ENCODE results near the gene FAM217B.

The FAM217B gene

DNA sequence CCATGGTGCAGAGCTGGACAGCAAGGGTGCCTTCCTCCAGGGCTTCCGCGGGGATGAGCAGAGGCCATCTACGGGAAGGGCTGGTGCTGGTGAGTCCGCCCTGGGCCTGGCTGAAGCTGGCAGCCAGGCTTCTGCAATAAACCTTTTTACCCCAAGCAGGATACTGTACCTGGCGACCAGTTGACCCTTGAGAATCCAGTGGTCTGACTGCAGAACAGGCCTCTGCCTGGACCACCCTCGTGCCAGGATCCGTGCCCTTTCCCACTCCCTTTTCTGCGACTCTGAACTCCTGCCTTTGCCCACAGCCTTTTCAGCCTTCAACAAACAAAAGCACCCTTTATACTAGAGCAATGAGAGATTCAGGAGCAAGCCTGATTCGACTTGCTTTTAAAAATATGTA lies 36.9 kb downstream of the FAM217B start:
- DNase-seq = no peak

DNA sequence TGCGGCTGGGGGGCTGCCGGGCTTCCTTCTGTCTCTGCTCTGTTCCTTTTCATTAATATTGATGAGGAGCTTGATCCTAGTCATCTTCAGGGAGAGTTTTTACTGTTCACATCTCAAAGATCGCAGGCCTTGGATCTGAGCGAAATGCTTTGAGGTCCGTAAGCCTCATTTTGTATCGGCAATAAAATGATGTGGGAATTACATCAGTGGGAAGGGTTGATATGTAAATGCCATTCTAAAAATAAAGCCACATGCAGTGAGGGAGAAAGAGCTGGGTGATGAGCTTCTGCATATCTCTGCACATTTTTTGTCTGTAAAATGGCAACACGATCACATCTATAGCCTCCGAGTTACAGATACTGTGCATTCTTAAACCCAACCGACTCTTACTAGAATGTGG lies 42.9 kb downstream of the FAM217B start:
- no peak for DNase-seq

- no peak for DNase-seq
Observed at GRCh38 chr20:59984541-59984940, 44.4 kb downstream of the FAM217B start.

DNA sequence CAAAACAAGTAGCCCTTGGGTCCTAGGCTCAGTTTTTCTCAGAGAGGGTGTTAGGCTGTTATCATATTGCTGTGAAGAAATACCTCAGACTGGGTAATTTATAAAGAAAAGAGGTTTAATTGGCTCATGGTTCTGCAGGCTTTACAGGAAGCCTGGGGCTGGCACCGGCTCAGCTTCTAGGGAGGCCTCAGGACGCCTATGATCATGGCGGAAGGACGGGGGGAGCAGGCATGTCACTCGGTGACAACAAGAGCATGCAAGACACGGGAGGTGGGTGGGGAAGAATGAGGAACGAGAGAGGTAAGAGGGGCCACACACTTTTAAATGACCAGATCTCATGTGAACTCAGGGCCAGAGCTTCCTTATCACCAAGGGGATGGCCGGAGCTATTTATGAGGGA lies 45.0 kb downstream of the FAM217B start:
- DNase-seq = no peak

DNA sequence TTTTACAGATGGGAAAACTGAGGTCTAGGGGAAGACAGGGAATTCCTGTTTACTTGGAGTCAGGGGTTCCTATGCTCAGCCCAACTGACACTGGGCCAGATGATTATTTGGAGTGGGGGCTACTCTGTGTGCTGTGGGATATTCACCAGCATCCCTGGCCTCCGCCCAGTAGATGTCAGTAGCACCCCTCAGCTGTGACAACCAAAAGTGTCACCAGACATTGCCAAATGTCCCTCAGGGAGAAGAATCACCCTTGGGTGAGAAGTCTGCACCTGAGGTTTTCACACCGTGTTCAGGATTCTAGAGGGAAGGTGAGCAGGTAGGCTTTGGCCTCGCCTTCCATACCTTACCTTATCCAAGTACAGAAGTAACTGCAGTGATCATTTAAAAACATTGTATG lies 45.7 kb downstream of the FAM217B start:
- DNase-seq = no peak

DNA sequence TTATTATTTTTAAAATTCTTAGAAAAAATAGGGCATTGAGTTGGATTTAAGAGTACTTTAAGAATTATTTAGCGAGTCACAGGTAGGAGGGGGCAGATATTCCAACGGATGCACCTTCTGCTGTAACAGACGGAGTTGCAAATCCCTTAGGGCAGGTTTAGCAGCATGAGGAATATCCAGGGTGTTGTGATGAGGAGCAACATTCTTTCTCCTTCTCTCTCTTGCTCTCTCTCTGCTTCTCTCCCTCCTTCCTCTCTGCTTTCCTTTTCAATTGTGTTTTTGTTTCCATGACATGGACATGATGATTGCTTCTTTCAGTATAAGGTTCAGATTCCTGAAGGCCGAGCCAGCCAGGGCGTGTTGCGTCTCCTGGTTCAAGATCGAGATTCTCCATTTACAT lies 46.9 kb downstream of the FAM217B start:
- DNase-seq = no peak

GRCh38 chr20:59988141-59988540 lies 48.0 kb downstream of the FAM217B start:
- no peak for DNase-seq

DNA sequence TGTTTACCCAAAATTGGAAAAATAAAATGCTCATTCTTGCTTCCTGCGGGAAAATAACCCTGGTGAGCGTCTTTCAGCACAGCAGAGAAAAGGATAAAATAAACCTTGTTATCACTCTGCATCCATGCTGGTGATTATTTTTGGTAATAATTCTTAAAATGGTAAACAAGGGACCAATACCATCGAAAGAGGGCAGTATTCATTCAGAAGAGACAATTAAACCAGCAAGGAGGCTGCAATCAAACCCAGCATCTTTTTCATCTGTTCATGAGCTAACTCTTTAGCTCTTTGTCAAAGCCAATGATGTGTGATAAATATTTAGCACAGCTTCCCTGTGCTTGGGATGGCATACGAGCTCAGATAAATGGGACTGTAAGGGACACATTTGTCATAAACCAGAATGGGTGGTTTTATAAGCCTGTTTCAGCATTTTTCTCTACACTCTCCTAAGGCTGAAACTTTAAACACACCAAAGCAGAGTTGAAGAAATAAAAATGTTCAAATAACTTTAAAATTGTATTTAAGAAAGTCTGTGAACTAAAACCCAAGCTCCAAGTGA lies 52.4 kb downstream of the FAM217B start:
- no peak for DNase-seq

DNA sequence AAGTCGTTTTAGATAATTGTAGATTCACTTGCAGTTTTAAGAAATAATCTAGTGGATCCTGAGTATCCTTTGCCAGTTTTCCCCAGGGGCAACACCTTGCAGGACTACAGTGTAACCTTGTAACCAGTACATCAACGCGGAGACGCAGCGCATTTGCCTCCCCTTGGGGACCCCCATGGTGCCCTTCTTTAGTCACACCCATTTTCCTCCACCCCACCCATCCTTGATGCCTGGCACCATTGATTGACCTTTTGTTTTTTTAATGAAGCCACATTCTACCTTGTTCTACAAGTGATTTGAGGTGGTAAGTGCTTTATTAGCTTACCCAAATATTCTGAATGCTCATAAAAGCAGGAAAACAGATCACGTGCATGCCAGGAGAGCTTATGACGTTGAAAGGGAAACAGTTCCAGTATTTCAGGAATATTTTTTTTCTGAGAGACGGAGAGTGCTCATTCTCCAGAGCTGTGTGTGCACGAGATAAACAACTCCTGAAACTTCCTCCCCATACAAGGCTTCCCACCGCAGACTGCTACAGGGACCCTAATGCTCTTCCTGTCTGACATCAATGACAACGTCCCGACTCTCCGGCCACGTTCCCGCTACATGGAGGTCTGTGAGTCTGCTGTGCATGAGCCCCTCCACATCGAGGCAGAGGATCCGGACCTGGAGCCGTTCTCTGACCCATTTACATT lies 53.7 kb downstream of the FAM217B start:
- DNase-seq = no peak

DNA sequence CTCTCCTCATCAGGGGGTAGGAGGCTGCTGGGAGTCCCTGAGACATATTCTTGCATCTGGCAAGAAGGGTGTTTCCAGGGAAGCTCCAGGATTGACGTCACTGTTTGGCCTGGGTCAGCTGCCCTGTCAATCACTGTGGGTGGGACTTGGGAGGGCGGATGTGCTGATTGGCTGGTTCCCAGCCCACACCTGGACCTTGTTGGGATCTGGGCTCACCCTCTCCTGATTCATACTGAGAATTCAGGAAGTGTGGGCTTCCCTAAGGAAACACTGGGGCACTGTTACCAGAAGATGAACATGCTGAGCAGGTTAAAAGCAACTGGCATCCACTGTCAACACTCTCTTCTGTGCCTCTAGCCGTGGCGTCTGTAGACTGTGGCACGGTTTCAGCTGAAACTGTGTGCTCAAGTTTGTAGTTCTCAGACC lies 54.5 kb downstream of the FAM217B start:
- DNase-seq = no peak

GRCh38 chr20:59996108-59996507 lies 55.9 kb downstream of the FAM217B start:
- no peak for DNase-seq

GRCh38 chr20:59997896-59998295 lies 57.7 kb downstream of the FAM217B start:
- DNase-seq = no peak

All from activated CD4-positive, alpha-beta T cell treated with anti-CD3 and anti-CD28 coated beads, Interleukin-2, amount 50 U/mL, for 4 hours (primary cell).